Epithelial cell of proximal tubule (primary cell): ENCODE results near the gene HIF1AN. TPM values are rescaled to one million over a fixed set of nuclear protein-coding genes. Genes with fewer than 3 reads are reported as not detected.

Source experiments
- DNase-seq: peaks from one replicate; pipeline ENCODE4 v3.0.0-alpha.2; 2011; ENCODE audit warnings: low read depth
- H3K4me3 ChIP-seq: 2 replicates; pipeline ENCODE4 v1.5.1; 2011; ENCODE audit warnings: low read depth, mild to moderate bottlenecking, low read length
- CTCF ChIP-seq: conservative IDR thresholded peaks from 2 replicates; pipeline ENCODE4 v1.5.1; 2012; ENCODE audit warnings: low read depth, mild to moderate bottlenecking, low read length
- total RNA-seq: library from RNA; depleted of rRNA; stranded (reverse); fragments of >200 nt; gene quantifications from 2 replicates; pipeline ENCODE4 v1.2.3, GENCODE V29; 2015

HIF1AN gene
- total RNA-seq, 1 donor from 2014 or later = 7.0 TPM

GRCh38 chr10:100509241-100509840 is 26.4 kb upstream of the HIF1AN start:
- DNase-seq = no peak
- no peak overlapping the region for H3K4me3 ChIP-seq
- TF ChIP-seq CTCF = no peak

DNA sequence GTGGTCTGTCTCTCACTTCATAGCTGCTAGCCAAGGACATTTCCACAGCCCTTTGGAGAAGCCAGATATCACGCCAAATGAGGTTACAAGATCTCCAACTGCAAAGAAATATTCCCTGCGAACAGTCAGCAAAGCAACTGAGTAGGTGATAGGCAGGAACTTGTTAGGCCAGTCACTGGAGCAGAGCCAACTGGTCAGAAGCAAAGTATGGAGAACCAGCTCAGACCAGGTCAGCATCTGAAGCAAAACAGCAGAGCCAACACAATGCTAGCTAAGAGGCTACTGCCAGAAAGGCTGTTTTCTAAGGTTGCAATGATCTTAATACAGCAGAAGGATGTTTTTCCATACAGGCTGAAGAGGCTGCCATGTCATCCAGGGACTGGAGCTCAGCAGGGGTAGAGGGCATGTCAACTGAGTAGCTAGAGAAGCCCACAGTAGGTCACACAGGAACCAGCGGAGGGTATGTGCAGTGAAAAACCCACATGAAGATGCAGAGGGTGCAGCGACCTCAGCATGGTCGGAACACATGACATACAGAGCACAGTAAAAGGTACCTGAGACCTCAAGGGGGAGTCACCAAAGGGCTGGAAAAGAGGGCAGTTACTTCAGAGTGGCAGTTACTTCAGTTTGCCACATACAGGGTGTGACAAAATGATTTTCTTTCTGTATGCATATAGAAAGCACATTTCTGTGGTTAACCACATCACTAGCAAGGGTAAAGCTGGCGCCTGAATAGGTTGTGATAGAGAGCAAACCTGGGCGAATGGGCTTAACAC is 25.0 kb upstream of the HIF1AN start:
- no peak overlapping the region for H3K4me3 ChIP-seq
- TF ChIP-seq CTCF = no peak
- no peak for DNase-seq

- TF ChIP-seq CTCF = no peak
- H3K4me3 ChIP-seq = no peak overlapping the region
- no peak for DNase-seq
These were observed 20.1 kb upstream of the HIF1AN start for GRCh38 chr10:100515612-100516011.

- no peak for DNase-seq
- peak; percentile 35 for TF ChIP-seq CTCF
- no peak overlapping the region for H3K4me3 ChIP-seq
These were observed 18.9 kb upstream of the HIF1AN start for GRCh38 chr10:100516847-100517246.

- H3K4me3 ChIP-seq = peak overlapping the region; percentile 62
- no peak for DNase-seq
- TF ChIP-seq CTCF = peak; percentile 77
These were observed 16.9 kb upstream of the HIF1AN start for GRCh38 chr10:100518761-100519241.

DNA sequence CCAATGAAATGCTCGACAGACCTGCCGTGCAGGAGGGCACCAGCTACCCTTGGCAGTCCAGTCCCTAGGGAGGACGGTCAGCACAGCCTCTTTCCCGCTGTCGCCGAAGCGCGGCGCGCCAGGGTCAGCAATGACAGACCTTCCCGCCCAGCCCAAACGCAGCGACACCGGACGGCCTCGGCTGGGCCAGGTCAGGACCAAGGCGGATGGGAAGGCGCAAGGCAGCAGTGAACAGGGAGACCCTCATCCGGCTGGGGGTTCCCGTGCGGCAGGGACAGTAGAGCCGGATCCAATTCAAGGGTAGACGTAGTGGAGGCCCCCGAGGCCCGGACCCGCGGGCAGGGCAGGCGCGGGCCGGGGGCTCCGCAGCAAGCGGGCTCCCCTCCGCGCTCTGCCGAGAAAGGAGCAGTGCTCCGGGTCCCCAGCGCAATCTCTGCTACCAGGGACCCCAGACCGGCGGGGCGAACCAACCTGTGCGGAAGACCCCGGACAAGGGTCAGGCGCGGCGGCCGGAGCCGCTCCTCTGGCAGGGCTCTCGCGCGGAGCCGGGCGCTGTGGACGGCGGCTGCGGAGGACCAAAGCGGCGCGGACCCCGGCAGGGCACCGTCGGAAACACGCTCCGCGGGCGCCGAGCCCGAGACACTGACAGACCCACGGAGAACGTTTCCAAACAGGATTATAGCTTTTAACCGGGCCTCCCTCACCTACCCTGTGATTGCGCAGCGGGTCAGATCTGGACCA is 16.3 kb upstream of the HIF1AN start, which contains the start of gene SEC31B:
SEC31B (minus strand) TSS at position 551 of the 741 bp plus-strand sequence. CDS start 2,909 bp downstream, outside the sequence.
- peak within 1 kb of the TSS; percentile 62 for H3K4me3 ChIP-seq
- TF ChIP-seq CTCF = no peak
- no peak for DNase-seq
